Parathyroid adenoma (tissue), 2 donors: Measurements from ENCODE around the gene FPR1.

ENCODE experiments used
- H2AFZ ChIP-seq: fragments of 300-600 bp; sonication (generic); one replicate; pipeline ENCODE4 v1.7.0; 2017; ENCODE audit warnings: antibody characterized with exemption, mild to moderate bottlenecking
- H3K27ac ChIP-seq: fragments of 300-600 bp; sonication (generic); one replicate; pipeline ENCODE4 v1.7.0; 2017
- H3K27me3 ChIP-seq: fragments of 300-600 bp; sonication (generic); one replicate; pipeline ENCODE4 v1.7.0; 2017; ENCODE audit warnings: low read length; ENCODE audit not compliant: control insufficient read depth, insufficient read depth
- H3K36me3 ChIP-seq: fragments of 300-600 bp; sonication (generic); one replicate; pipeline ENCODE4 v1.7.0; 2017; ENCODE audit warnings: low read length; ENCODE audit not compliant: control insufficient read depth, insufficient read depth
- H3K4me1 ChIP-seq: fragments of 300-600 bp; sonication (generic); one replicate; pipeline ENCODE4 v1.7.0; 2017; ENCODE audit warnings: control low read depth
- H3K4me2 ChIP-seq: fragments of 300-600 bp; sonication (generic); one replicate; pipeline ENCODE4 v1.7.0; 2017; ENCODE audit warnings: low read length
- H3K4me3 ChIP-seq: fragments of 300-600 bp; sonication (generic); one replicate; pipeline ENCODE4 v1.7.0; 2017; ENCODE audit warnings: low read depth, low read length
- H3K79me2 ChIP-seq: fragments of 300-600 bp; sonication (generic); one replicate; pipeline ENCODE4 v1.7.0; 2017; ENCODE audit warnings: control low read depth
- H3K9ac ChIP-seq: fragments of 300-600 bp; sonication (generic); one replicate; pipeline ENCODE4 v1.7.0; 2017; ENCODE audit warnings: mild to moderate bottlenecking
- H3K9me3 ChIP-seq: fragments of 300-600 bp; sonication (generic); one replicate; pipeline ENCODE4 v1.7.0; 2017; ENCODE audit warnings: low read length; ENCODE audit not compliant: control insufficient read depth
- TF ChIP-seq, protein P1 (sequence below): fragments of 300-600 bp; sonication (generic); IDR thresholded peaks from one replicate; pipeline ENCODE4 v1.7.0; 2017; ENCODE audit warnings: antibody characterized with exemption, mild to moderate bottlenecking
- donor health status: primary hyperparathyroidism.

Gene FPR1

DNA sequence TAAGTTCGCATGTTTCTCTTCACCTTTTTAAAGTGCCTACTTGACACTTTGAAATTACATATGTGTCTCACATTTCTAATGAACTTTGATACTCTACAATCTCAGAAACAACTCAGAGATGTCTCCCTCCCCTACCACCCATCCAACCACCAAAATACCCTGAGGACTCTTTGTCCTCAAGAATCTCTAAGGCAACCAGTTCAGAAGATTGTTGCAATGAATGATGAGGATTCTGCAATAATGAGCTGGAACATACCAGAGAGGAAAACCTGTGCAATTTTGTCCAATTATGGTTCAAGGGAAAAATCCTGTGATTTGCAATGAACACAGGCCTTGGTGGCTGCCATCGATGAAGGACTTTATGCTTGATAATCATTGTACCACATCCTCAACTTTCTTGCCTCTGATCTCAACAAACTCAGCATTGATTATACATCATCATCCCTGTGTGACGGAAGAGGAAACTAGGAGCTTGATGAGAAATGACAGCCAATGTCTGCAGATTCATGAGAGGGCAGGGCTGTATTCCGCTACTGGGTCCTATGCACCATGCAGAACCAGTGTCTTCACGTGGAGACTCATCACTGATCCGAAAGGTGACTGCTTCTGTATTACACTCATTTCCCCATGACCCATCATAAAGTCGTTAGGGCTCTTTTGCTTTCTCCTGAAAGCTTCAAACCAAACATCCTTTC, 1.1 kb downstream of the FPR1 start:
- Histone ChIP-seq H3K27ac (no peak overlapping the region), H3K79me2 (no peaks in the 10 kb centered on the region), H3K9me3 (no peaks in the 10 kb centered on the region), H3K27me3 (no peaks in the 10 kb centered on the region), H3K9ac (no peak overlapping the region), H3K4me1 (no peaks in the 10 kb centered on the region), H3K36me3 (no peaks in the 10 kb centered on the region), H2AFZ (no peak overlapping the region), H3K4me3 (no peak overlapping the region), H3K4me2 (no peak overlapping the region)
- TF ChIP-seq, protein P1, sequence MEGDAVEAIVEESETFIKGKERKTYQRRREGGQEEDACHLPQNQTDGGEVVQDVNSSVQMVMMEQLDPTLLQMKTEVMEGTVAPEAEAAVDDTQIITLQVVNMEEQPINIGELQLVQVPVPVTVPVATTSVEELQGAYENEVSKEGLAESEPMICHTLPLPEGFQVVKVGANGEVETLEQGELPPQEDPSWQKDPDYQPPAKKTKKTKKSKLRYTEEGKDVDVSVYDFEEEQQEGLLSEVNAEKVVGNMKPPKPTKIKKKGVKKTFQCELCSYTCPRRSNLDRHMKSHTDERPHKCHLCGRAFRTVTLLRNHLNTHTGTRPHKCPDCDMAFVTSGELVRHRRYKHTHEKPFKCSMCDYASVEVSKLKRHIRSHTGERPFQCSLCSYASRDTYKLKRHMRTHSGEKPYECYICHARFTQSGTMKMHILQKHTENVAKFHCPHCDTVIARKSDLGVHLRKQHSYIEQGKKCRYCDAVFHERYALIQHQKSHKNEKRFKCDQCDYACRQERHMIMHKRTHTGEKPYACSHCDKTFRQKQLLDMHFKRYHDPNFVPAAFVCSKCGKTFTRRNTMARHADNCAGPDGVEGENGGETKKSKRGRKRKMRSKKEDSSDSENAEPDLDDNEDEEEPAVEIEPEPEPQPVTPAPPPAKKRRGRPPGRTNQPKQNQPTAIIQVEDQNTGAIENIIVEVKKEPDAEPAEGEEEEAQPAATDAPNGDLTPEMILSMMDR, result no peak

DNA sequence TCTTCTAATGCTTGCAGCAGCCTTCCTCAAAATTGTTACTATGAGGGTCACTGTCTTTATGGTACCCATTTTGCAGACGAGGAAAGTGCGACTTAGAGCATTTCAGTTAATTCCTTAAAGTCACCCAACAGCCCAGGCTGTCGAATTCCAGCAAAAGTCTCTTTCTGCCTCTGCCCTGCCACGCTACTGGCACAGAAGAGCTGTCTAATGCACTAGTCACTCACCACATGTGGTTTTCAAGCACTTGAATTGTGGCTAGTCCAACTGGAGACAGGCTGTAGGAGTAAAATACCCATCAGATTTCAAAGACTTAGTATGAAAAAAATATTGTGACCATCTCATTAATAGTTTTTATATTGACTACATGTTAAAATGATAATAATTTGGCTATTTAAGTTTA, 1.7 kb downstream of the FPR1 start:
- Histone ChIP-seq H3K36me3 (no peaks in the 10 kb centered on the region), H3K27ac (no peak overlapping the region), H3K27me3 (no peaks in the 10 kb centered on the region), H3K79me2 (no peaks in the 10 kb centered on the region), H2AFZ (no peak overlapping the region), H3K9ac (no peak overlapping the region), H3K4me3 (no peak overlapping the region), H3K4me2 (no peak overlapping the region), H3K4me1 (no peaks in the 10 kb centered on the region), H3K9me3 (no peaks in the 10 kb centered on the region)
- TF ChIP-seq, protein P1, result no peak

DNA sequence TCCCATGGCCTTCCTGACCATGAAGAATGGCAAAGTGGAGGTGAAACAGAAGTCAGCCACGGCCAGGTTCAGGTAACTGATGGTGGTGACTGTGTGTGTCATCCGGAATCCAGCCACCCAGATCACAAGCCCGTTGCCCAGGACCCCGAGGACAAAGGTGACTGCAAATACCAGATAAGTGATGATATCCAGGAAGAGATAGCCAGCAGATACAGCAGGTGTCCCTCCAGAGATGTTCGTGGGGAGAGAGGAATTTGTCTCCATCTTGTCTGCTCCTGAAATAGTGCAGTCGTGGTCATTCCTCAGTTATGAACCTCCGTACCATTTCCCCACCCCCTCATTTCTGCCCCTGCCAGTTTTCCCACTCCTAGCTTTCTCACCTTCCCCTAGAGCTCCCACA, 4.9 kb downstream of the FPR1 start:
- Histone ChIP-seq H3K27ac (no peak overlapping the region), H3K9ac (no peak overlapping the region), H3K4me2 (no peak overlapping the region), H2AFZ (no peak overlapping the region), H3K27me3 (no peaks in the 10 kb centered on the region), H3K4me3 (no peak overlapping the region), H3K4me1 (no peaks in the 10 kb centered on the region), H3K36me3 (no peaks in the 10 kb centered on the region), H3K79me2 (no peaks in the 10 kb centered on the region), H3K9me3 (no peaks in the 10 kb centered on the region)
- TF ChIP-seq, protein P1, result no peak

DNA sequence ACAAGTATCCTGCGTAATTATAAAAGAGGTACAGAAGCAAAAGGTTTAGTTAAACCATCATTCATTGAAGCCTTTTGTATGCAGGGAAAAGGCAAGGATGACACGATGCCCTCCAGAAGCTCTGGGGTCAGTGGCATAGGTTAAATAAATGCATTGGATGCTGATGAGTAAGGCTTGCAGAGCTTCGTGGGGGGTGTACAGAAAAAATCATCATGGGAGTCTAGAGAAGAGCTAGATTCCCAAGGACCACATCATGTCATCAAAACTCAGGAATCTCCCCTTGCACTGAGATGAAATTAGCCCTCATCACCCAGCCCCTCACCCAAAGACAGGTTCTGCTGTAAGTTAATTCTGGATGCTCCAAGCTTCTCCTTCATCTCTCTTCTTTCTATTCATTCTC, 8.3 kb downstream of the FPR1 start:
- no peak overlapping the region for H2AFZ ChIP-seq
- no peak overlapping the region for H3K9ac ChIP-seq
- H3K27me3 ChIP-seq, result no peaks in the 10 kb centered on the region
- H3K4me3 ChIP-seq, result no peak overlapping the region
- H3K27ac ChIP-seq, result no peak overlapping the region
- no peaks in the 10 kb centered on the region for H3K9me3 ChIP-seq
- H3K36me3 ChIP-seq, result no peaks in the 10 kb centered on the region
- H3K79me2 ChIP-seq, result no peaks in the 10 kb centered on the region
- TF ChIP-seq, protein P1, result no peak
- no peak overlapping the region for H3K4me2 ChIP-seq
- H3K4me1 ChIP-seq, result no peaks in the 10 kb centered on the region

DNA sequence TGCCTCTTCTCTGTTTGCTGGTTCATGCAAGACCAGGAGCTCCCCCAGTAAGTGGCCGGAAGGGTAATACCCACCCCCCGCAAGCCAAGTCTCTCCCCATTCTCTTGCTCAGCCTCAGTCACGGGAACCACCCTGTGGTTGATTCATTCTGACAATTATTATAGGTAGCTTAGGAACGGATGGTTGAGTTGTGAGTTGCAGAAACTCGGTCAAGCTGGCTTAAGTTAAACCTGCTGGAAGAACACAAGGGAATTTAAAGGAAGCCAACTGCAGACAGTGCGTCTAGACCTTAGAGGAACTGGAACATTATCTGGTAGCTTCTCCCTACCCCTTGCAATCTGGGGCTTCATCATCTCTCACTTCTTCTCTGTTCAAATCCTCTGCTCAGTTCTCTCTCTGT, 8.9 kb downstream of the FPR1 start:
- Histone ChIP-seq H3K36me3 (no peaks in the 10 kb centered on the region), H3K4me1 (no peaks in the 10 kb centered on the region), H3K27me3 (no peaks in the 10 kb centered on the region), H3K9ac (no peak overlapping the region), H3K27ac (no peak overlapping the region), H3K79me2 (no peaks in the 10 kb centered on the region), H3K4me2 (no peak overlapping the region), H2AFZ (no peak overlapping the region), H3K4me3 (no peak overlapping the region), H3K9me3 (no peaks in the 10 kb centered on the region)
- TF ChIP-seq, protein P1, result no peak
